Left lung (tissue), 10 donors: ENCODE results near the gene ALCAM. TPM values are rescaled to one million over a fixed set of nuclear protein-coding genes. Genes with fewer than 3 reads are reported as not detected.

ENCODE experiments used
- ATAC-seq: fragments of 200-7000 bp; cut with Tn5 transposase; one replicate; pipeline ENCODE4 v1.9.1; 2020; ENCODE audit warnings: moderate library complexity
- DNase-seq, 4 donors: peaks; one replicate each; pipeline ENCODE4 v3.0.0-alpha.2; 2013 to 2020
- H3K27ac ChIP-seq, 2 donors: fragments of 200-600 bp; sonication (generic) in 1 of 2; one replicate each; pipeline versions ENCODE4 v1.5.0 to v1.8.0; 2020 to 2021
- H3K27me3 ChIP-seq, 2 donors: fragments of 200-600 bp; sonication (generic) in 1 of 2; one replicate each; pipeline versions ENCODE4 v1.5.0 to v1.8.0; 2020 to 2021
- H3K36me3 ChIP-seq, 2 donors: fragments of 200-600 bp; sonication (generic) in 1 of 2; one replicate each; pipeline versions ENCODE4 v1.5.0 to v1.8.0; 2020 to 2021
- H3K4me1 ChIP-seq, 2 donors: fragments of 200-600 bp; one replicate each; pipeline ENCODE4 v1.8.0; 2021
- H3K4me3 ChIP-seq, 2 donors: fragments of 200-600 bp; sonication (generic) in 1 of 2; one replicate each; pipeline versions ENCODE4 v1.5.0 to v1.8.0; 2020 to 2021; ENCODE audit warnings: mild to moderate bottlenecking in 1 of 2
- H3K9me3 ChIP-seq, 2 donors: fragments of 200-600 bp; sonication (generic) in 1 of 2; one replicate each; pipeline versions ENCODE4 v1.5.0 to v1.8.0; 2020 to 2021
- intact Hi-C, 2 donors: fragments of 100-400 bp; cut with DNase I; formaldehyde crosslinking; loops; one replicate each; pipeline versions ENCODE4 v1.11.2 to v1.14.2; 2022
- polyA plus RNA-seq, 6 donors: library from polyadenylated mRNA; unstranded; fragments of 120-200 nt; gene quantifications; one replicate each; pipeline ENCODE4 v1.2.1, GENCODE V29; 2013; ENCODE audit not compliant: insufficient read length in 6 of 6
- total RNA-seq, 2 donors: library from RNA; stranded (reverse); fragmentation: NEBNext Ultra II Directional; extraction: Animal tissue kit (Norgen Biotek cat#: 25700); gene quantifications; one replicate each; pipeline ENCODE4 v1.2.1, GENCODE V29; 2021
- TF ChIP-seq, protein P1 (sequence below), 2 donors: fragments of 200-600 bp; sonication (generic) in 1 of 2; IDR thresholded peaks; one replicate each; pipeline versions ENCODE4 v1.5.0 to v1.8.0; 2021; ENCODE audit warnings: antibody characterized with exemption in 2 of 2
- donor health status: DM: no; HTN: yes; CAD: no.
- donor health status: DM: no; HTN: no; CAD: no.

ALCAM gene
- total and polyA plus RNA-seq, 8 donors, result 84.2 to 170 (median 127) TPM

- no peaks in the 10 kb centered on the region for H3K36me3 ChIP-seq
- no peaks in the 10 kb centered on the region for H3K27me3 ChIP-seq
- DNase-seq, result no peak
- H3K4me3 ChIP-seq, result no peak overlapping the region
- no peaks in the 10 kb centered on the region for H3K9me3 ChIP-seq
- ATAC-seq, result no peak
- H3K4me1 ChIP-seq, result no peaks in the 10 kb centered on the region
- TF ChIP-seq, protein P1, sequence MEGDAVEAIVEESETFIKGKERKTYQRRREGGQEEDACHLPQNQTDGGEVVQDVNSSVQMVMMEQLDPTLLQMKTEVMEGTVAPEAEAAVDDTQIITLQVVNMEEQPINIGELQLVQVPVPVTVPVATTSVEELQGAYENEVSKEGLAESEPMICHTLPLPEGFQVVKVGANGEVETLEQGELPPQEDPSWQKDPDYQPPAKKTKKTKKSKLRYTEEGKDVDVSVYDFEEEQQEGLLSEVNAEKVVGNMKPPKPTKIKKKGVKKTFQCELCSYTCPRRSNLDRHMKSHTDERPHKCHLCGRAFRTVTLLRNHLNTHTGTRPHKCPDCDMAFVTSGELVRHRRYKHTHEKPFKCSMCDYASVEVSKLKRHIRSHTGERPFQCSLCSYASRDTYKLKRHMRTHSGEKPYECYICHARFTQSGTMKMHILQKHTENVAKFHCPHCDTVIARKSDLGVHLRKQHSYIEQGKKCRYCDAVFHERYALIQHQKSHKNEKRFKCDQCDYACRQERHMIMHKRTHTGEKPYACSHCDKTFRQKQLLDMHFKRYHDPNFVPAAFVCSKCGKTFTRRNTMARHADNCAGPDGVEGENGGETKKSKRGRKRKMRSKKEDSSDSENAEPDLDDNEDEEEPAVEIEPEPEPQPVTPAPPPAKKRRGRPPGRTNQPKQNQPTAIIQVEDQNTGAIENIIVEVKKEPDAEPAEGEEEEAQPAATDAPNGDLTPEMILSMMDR (IDR thresholded peaks at IDR 0.05), result no peak
- no peak overlapping the region for H3K27ac ChIP-seq
- intact Hi-C loops, result no loop called here
These were observed 26.8 kb upstream of the ALCAM start for GRCh38 chr3:105339946-105340345.

DNA sequence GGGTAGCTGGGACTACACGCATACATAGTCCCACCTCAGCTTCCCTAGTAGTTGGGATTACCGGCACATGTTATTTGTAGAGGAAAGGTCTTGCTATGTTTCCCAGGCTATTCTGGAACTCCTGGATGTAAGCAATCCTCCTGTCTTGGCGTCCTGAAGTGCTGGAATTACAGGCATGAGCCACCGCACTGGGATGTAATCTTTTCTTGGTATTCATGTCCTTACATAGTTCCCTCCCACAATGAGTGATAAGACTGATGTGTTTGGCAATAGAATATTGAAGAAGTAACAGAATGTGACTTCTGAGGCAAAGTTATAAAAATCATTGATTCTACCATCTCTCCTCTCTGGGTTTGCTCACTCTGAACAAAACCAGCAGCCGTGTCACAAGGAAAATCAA lies 22.7 kb upstream of the ALCAM start:
- no peaks in the 10 kb centered on the region for H3K9me3 ChIP-seq
- no peaks in the 10 kb centered on the region for H3K36me3 ChIP-seq
- TF ChIP-seq, protein P1 (IDR thresholded peaks at IDR 0.05), result no peak
- no peak for DNase-seq
- no peaks in the 10 kb centered on the region for H3K4me1 ChIP-seq
- intact Hi-C loops, result no loop called here
- no peak overlapping the region for H3K4me3 ChIP-seq
- no peaks in the 10 kb centered on the region for H3K27me3 ChIP-seq
- no peak for ATAC-seq
- H3K27ac ChIP-seq, result no peak overlapping the region

DNA sequence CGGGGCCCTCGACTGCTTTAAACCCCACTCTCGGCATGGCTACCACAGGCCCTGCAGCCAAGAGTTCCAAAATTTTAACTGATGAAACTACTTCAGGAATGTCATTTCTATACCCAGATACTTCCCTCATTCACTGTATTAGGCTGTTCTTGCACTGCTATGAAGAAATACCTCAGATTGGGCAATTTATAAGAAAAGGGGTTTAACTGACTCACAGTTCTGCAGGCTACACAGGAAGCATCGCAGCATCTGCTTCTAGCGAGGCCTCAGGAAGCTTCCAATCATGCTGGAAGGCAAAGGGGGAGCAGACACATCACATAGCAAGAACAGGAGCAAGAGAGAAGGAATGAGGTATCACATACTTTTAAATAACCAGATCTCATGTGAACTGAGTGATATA lies 21.6 kb upstream of the ALCAM start:
- H3K27me3 ChIP-seq, result no peaks in the 10 kb centered on the region
- H3K4me1 ChIP-seq, result no peaks in the 10 kb centered on the region
- intact Hi-C loops, result no loop called here
- no peaks in the 10 kb centered on the region for H3K36me3 ChIP-seq
- no peak overlapping the region for H3K4me3 ChIP-seq
- TF ChIP-seq, protein P1 (IDR thresholded peaks at IDR 0.05), result no peak
- H3K27ac ChIP-seq, result no peak overlapping the region
- ATAC-seq (no peak), DNase-seq (no peak)
- H3K9me3 ChIP-seq, result no peaks in the 10 kb centered on the region

DNA sequence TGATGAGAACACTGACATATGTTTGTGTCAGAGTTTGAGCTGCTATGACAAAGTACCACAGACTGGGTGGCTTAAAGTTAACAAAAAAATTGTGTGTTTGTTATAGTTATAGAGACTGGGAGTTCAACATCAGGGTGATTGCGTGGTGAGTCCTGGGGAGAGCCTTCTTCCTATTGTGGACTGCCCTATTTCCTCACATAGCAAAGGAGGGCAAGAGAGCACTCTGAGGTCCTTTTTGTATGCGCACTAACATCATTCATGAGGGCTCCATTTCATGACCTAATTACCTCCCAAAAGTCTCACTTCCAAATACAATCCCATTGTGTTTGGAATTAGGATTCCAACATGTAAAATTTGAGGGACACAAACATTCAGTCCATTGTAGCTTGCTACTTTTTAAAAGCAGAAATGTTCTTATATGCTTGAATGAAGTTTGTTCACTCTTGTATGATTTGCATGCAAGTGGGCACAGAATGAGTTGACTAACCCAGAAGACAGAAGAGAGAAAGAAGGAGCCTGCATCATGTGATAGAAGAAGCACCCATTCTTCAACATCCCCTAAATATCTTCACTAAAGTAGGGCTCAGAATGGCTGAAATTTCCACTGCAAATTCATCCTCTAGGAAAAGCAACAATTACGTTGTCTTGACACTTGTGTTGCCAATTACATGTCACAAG lies 18.9 kb upstream of the ALCAM start:
- Histone ChIP-seq H3K4me1 (peaks cover 0 to 5% of the 10 kb centered on the region in 2 donors), H3K4me3 (no peak overlapping the region), H3K27me3 (peaks cover 0 to 6% of the 10 kb centered on the region in 2 donors), H3K27ac (no peak overlapping the region), H3K9me3 (no peaks in the 10 kb centered on the region), H3K36me3 (no peaks in the 10 kb centered on the region)
- intact Hi-C loops, result no loop called here
- TF ChIP-seq, protein P1 (IDR thresholded peaks at IDR 0.05), result no peak
- ATAC-seq (no peak), DNase-seq (no peak)

GRCh38 chr3:105348307-105348706 lies 18.4 kb upstream of the ALCAM start:
- Histone ChIP-seq H3K4me1 (peaks cover 0 to 8% of the 10 kb centered on the region in 2 donors), H3K27ac (no peak overlapping the region), H3K27me3 (peaks cover 0 to 9% of the 10 kb centered on the region in 2 donors), H3K9me3 (no peaks in the 10 kb centered on the region), H3K4me3 (no peak overlapping the region), H3K36me3 (no peaks in the 10 kb centered on the region)
- intact Hi-C loops, result no loop called here
- DNase-seq (no peak), ATAC-seq (no peak)
- TF ChIP-seq, protein P1 (IDR thresholded peaks at IDR 0.05), result no peak
